GM19455 (cell line): ENCODE data around the gene SOS2.
"Not testable (repeated sequence)": the region's sequence is repeated elsewhere in the genome, so short reads cannot be mapped to it uniquely, and the experiment has no call there.

Experiments used
- ATAC-seq: cut with Tn5 transposase; IDR thresholded peaks from one replicate; pipeline ENCODE4 v1.9.1; 2021; ENCODE audit not compliant: unreplicated experiment

Gene SOS2

GRCh38 chr14:50086321-50086711 lies 145.1 kb downstream of the SOS2 start:
- ATAC-seq, result no peak

GRCh38 chr14:50085570-50086320 lies 145.6 kb downstream of the SOS2 start:
- ATAC-seq, result peak; percentile 53

- ATAC-seq, result no peak
Observed at GRCh38 chr14:50084666-50085065, 146.7 kb downstream of the SOS2 start.

- ATAC-seq, result peak; percentile 55
Observed at GRCh38 chr14:50083467-50084337, 147.7 kb downstream of the SOS2 start.

GRCh38 chr14:50082784-50083466 lies 148.5 kb downstream of the SOS2 start:
- peak; percentile 76 for ATAC-seq

GRCh38 chr14:50082308-50082742 lies 149.1 kb downstream of the SOS2 start:
- no peak for ATAC-seq

DNA sequence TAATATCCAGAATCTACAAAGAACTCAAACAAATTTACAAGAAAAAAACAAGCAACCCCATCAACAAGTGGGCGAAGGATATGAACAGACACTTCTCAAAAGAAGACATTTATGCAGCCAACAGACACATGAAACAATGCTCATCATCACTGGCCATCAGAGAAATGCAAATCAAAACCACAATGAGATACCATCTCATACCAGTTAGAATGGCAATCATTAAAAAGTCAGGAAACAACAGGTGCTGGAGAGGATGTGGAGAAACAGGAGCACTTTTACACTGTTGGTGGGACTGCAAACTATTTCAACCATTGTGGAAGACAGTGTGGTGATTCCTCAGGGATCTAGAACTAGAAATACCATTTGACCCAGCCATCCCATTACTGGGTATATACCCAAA lies 152.3 kb downstream of the SOS2 start:
- not testable (repeated sequence) for ATAC-seq

DNA sequence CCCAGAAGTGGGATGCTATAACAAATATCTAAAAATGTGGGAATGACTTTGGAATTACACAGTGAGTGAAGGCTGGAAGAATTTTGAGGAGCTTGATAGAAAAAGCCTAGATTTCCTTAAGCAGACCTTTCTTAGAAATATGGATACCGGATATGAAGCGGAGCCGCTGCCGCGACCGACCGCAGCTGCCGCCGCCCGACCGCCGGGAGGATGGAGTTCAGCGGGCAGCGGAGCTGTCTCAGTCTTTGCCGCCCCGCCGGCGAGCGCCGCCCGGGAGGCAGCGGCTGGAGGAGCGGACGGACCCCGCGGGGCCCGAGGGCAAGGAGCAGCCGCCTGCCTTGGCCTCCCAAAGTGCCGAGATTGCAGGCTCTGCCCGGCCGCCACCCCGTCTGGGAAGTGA lies 157.7 kb downstream of the SOS2 start:
- ATAC-seq, result not testable (repeated sequence)

DNA sequence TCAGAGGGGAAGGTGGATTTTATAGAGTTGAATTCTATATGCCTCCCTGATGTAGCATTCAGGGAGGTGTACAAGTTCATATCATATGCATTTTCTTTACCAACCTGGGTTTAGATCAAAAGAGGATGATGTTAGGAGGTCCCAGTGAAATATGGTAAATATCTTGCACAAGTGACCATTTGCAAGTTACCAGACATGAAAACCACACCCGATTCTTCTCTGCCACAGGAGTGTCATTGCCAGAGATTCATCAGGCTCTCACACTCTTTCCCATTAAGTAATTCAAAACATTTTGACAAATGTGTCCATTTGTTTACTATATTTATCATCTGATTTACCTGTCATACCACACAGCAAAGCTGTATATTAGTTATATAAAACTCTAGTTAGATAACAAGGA lies 159.0 kb downstream of the SOS2 start:
- no peak for ATAC-seq

GRCh38 chr14:50070840-50071548 lies 160.4 kb downstream of the SOS2 start:
- no peak for ATAC-seq

- no peak for ATAC-seq
Observed at GRCh38 chr14:50070230-50070629, 161.1 kb downstream of the SOS2 start.

GRCh38 chr14:50069325-50069724 lies 162.1 kb downstream of the SOS2 start:
- no peak for ATAC-seq

DNA sequence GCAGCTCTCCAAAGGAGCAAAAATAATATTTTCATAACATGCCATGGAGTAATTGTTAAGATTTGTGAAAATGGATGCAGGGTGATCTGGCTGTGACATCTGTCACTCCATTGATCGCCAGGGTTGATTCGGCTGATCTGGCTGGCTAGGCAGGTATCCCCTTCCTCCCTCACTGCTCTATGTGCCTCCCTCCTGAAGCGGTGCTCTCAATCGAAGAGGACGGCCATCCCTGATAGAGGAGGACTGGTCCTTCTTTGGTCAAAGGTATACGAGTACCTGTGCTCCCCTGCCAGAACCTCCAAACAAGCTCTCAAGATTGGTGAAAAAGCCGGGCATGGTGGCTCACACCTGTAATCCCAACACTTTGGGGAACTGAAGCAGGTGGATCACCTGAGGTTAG lies 162.9 kb downstream of the SOS2 start:
- ATAC-seq, result no peak

- no peak for ATAC-seq
Observed at GRCh38 chr14:50067723-50068495, 163.5 kb downstream of the SOS2 start.
